GM12878 (cell line): Measurements from ENCODE around the gene SPOCK1. TPM values are rescaled to one million over a fixed set of nuclear protein-coding genes. Genes with fewer than 3 reads are reported as not detected.

Source experiments
- ATAC-seq: fragments of 200-7000 bp; cut with Tn5 transposase; 3 replicates; pipeline ENCODE4 v1.9.1; 2020; ENCODE audit warnings: mild to moderate bottlenecking, moderate library complexity
- BruUV-seq: library from RNA; stranded (reverse); fragments of 400-500 nt; replicated peaks from 2 replicates; lab custom pipeline; 2021; lab: Mats Ljungman, UMichigan
- CTCF ChIA-PET: fragments of 300-600 bp; sonication (Branson Sonifier 250); formaldehyde crosslinking; extraction: SDS; loops from one replicate; lab custom pipeline; 2021; ENCODE audit warnings: inconsistent platforms; lab: Yijun Ruan, JAX
- POLR2A ChIA-PET: fragments of 350-600 bp; formaldehyde crosslinking; extraction: SDS; loops from one replicate; lab custom pipeline; 2021; ENCODE audit warnings: inconsistent platforms; lab: Charles Lee
- RAD21 ChIA-PET: fragments of 300-600 bp; sonication (Branson Sonifier 250); formaldehyde crosslinking; loops from one replicate; lab custom pipeline; 2023; ENCODE audit warnings: antibody characterized with exemption; ENCODE audit not compliant: unreplicated experiment; lab: Charles Lee
- SMC1A ChIA-PET: fragments of 300-600 bp; sonication (Branson Sonifier 250); formaldehyde crosslinking; loops from one replicate; lab custom pipeline; 2023; ENCODE audit not compliant: unreplicated experiment, uncharacterized antibody; lab: Charles Lee
- DNase-seq: peaks from one replicate; pipeline ENCODE4 v3.0.0-alpha.2; 2011; ENCODE audit warnings: low read depth, low spot score
- FAIRE-seq: peaks from 3 replicates; lab custom pipeline; 2011; peaks lifted over from hg19 to GRCh38; lab: Jason Lieb, UNC
- H2AFZ ChIP-seq: 2 replicates; pipeline ENCODE4 v1.6.0; 2011; ENCODE audit warnings: low read depth, low read length, control low read depth; ENCODE audit not compliant: control insufficient read depth
- H3K27ac ChIP-seq: 2 replicates; pipeline ENCODE4 v1.5.1; 2011; ENCODE audit warnings: control low read depth; ENCODE audit not compliant: control insufficient read depth, insufficient read depth
- H3K27me3 ChIP-seq, 2 experiments: replicated peaks in 1 of 2; 2 replicates each; pipeline versions ENCODE4 v1.6.0 to v1.6.1; 2011; ENCODE audit warnings: low read length in 1 of 2; ENCODE audit not compliant: control insufficient read depth in 2 of 2, insufficient read depth in 2 of 2
- H3K36me3 ChIP-seq, 2 experiments: 2 replicates each; pipeline ENCODE4 v1.5.1; 2011; ENCODE audit warnings: low read length in 1 of 2; ENCODE audit not compliant: control insufficient read depth in 2 of 2, insufficient read depth in 2 of 2
- H3K4me1 ChIP-seq: 2 replicates; pipeline ENCODE4 v1.6.1; 2011; ENCODE audit warnings: mild to moderate bottlenecking, low read length, moderate library complexity, mixed read lengths; ENCODE audit not compliant: control insufficient read depth, insufficient read depth
- H3K4me2 ChIP-seq: 2 replicates; pipeline ENCODE4 v1.6.0; 2011; ENCODE audit warnings: control low read depth; ENCODE audit not compliant: control insufficient read depth, insufficient read depth
- H3K4me3 ChIP-seq: fragments of 200-600 bp; sonication (generic); 2 replicates; pipeline ENCODE4 v1.5.1; 2016
- H3K79me2 ChIP-seq: 2 replicates; pipeline ENCODE4 v1.6.0; 2011; ENCODE audit warnings: low read length; ENCODE audit not compliant: control insufficient read depth, insufficient read depth
- H3K9ac ChIP-seq: 2 replicates; pipeline ENCODE4 v1.8.0; 2011; ENCODE audit warnings: low read length, control low read depth, mixed read lengths; ENCODE audit not compliant: control insufficient read depth, insufficient read depth
- H3K9me3 ChIP-seq: replicated peaks from 3 replicates; pipeline ENCODE4 v1.5.1; 2011; ENCODE audit warnings: mild to moderate bottlenecking, low read length; ENCODE audit not compliant: control insufficient read depth, insufficient read depth
- H4K20me1 ChIP-seq: 2 replicates; pipeline ENCODE4 v1.6.0; 2011; ENCODE audit not compliant: control insufficient read depth, insufficient read depth
- CHD4 ChIP-seq: fragments of 200-600 bp; sonication (generic); IDR thresholded peaks from 2 replicates; pipeline ENCODE4 v1.6.1; 2016; ENCODE audit warnings: mild to moderate bottlenecking
- MXI1 ChIP-seq: fragments of 150-350 bp; IDR thresholded peaks from 2 replicates; pipeline ENCODE4 v1.6.1; 2011; ENCODE audit warnings: low read depth, mild to moderate bottlenecking, inconsistent platforms, low read length, improper control_type of control experiment
- MYC ChIP-seq: IDR thresholded peaks from 2 replicates; pipeline ENCODE4 v1.6.1; 2011; ENCODE audit warnings: mild to moderate bottlenecking, low read length, moderate library complexity, inconsistent platforms; ENCODE audit not compliant: insufficient read depth, insufficient replicate concordance, insufficient read length, severe bottlenecking
- NR2C1 ChIP-seq: fragments of 450-650 bp; IDR thresholded peaks from 2 replicates; pipeline ENCODE4 v1.6.1; 2017; ENCODE audit warnings: antibody characterized with exemption, mild to moderate bottlenecking, moderate library complexity
- NRF1 ChIP-seq: conservative IDR thresholded peaks from 2 replicates; pipeline ENCODE4 v1.6.1; 2011; ENCODE audit warnings: mild to moderate bottlenecking, low read depth, low read length, improper control_type of control experiment
- SUZ12 ChIP-seq: fragments of 200-600 bp; sonication (generic); IDR thresholded peaks from one replicate; pipeline ENCODE4 v1.6.1; 2018; ENCODE audit warnings: antibody characterized with exemption, mild to moderate bottlenecking; ENCODE audit not compliant: unreplicated experiment
- ZBED1 ChIP-seq: IDR thresholded peaks from 2 replicates; pipeline ENCODE4 v1.6.1; 2016; ENCODE audit warnings: borderline replicate concordance
- ZNF592 ChIP-seq: fragments of 450-650 bp; IDR thresholded peaks from 2 replicates; pipeline ENCODE4 v1.6.1; 2017; ENCODE audit warnings: mild to moderate bottlenecking, moderate library complexity
- WGBS: methylation state at CpG from one replicate; pipeline ENCODE4 v1.1.6; 2016; ENCODE audit warnings: low lambda C conversion rate; ENCODE audit not compliant: insufficient replicate concordance, insufficient coverage; ENCODE audit errors: missing lambda C conversion rate; 5-methylcytosine and 5-hydroxymethylcytosine counted together
- in situ Hi-C: fragments of 300-500 bp; cut with MboI; formaldehyde crosslinking; loops from 9 replicates; pipeline ENCODE4 v1.14.3; 2018; ENCODE audit warnings: mixed read lengths
- intact Hi-C: fragments of 100-400 bp; cut with micrococcal nuclease; formaldehyde crosslinking; loops from one replicate; pipeline ENCODE4 v1.14.2; 2022; ENCODE audit not compliant: unreplicated experiment
- polyA plus RNA-seq, 11 experiments: library from polyadenylated mRNA; depleted of rRNA in 4 of 11; unstranded in 6 of 11; stranded (reverse) in 5 of 11; fragments of >200 nt; fragmentation: Nextera tagmentation in 4 of 11; fragmentation: Illumina TruSeq in 1 of 11; extraction: Ambion mirVana in 4 of 11; extraction: Trizol in 1 of 11; gene quantifications; 1 replicate in 1 of 11; 2 replicates in 10 of 11; pipeline versions ENCODE4 v1.2.1 to v1.2.3, GENCODE V29; 2011 to 2016; ENCODE audit warnings: inconsistent platforms in 2 of 11, missing spikeins in 2 of 11, low read depth in 1 of 11
- total RNA-seq, 4 experiments: library from RNA; depleted of rRNA in 3 of 4; stranded (reverse); fragments of >200 nt in 3 of 4; fragmentation: Illumina TruSeq in 1 of 4; extraction: Trizol in 1 of 4; gene quantifications; 2 replicates each; pipeline versions ENCODE4 v1.2.1 to v1.2.3, GENCODE V29; 2013 to 2021
- TF ChIP-seq, protein P1 (sequence below): fragments of 450-650 bp; IDR thresholded peaks from 2 replicates; pipeline ENCODE4 v1.6.1; 2017; ENCODE audit warnings: mild to moderate bottlenecking, low read depth, inconsistent platforms; ENCODE audit not compliant: poor library complexity, severe bottlenecking
- TF ChIP-seq, protein P2 (sequence below): fragments of 450-650 bp; IDR thresholded peaks from 2 replicates; pipeline ENCODE4 v1.6.1; 2016; ENCODE audit warnings: mild to moderate bottlenecking, moderate library complexity, borderline replicate concordance

SPOCK1 gene
- total and polyA plus RNA-seq, 10 of the 15 experiments (the other 5 are each of a cell fraction or from before 2014, with no cell fraction given) = 0.06 to 0.68 (median 0.25) TPM; not detected in 3

DNA sequence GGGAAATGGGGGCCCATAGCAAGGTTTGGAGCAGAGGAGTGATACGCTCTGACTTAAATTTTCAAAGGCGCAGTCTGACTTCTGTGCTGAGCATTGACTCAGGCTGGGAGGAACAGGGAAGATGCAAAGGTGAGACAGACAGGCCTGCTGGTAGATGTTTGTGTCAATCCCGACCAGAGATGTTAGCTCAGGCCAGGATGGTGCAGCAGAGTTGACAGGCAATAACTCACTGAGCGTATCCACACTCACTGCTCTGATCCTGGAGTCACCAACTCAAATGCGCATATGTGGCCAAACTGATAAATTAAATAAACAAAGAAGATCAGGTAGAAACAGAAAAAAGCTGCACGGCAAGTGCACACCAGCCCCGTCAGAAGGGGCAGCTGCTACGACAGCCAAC, 95.3 kb downstream of the SPOCK1 start:
- SMC1A ChIA-PET = no interaction called here
- RAD21 ChIA-PET = no interaction called here
- FAIRE-seq (no peak), ATAC-seq (no peak), DNase-seq (no peak)
- H3K9ac ChIP-seq = no peak overlapping the region
- BruUV-seq = no TSS peak
- CTCF ChIA-PET = interaction anchor here (0.7 kb wide), 1 partner anchor 36 kb away, joined by 3 read pairs; no protein-coding TSS in a partner anchor
- in situ Hi-C loops (no loop called here), intact Hi-C loops (no loop called here)
- no peaks in the 10 kb centered on the region for H3K36me3 ChIP-seq
- WGBS = 51% methylated on average over 8 of the region's 8 CpGs
- H4K20me1 ChIP-seq = no peaks in the 10 kb centered on the region
- no peak overlapping the region for H3K4me2 ChIP-seq
- no peaks in the 10 kb centered on the region for H3K4me1 ChIP-seq
- H3K79me2 ChIP-seq = no peaks in the 10 kb centered on the region
- no peak overlapping the region for H2AFZ ChIP-seq
- H3K27ac ChIP-seq = no peak overlapping the region
- POLR2A ChIA-PET = no interaction called here
- H3K27me3 ChIP-seq = no peaks in the 10 kb centered on the region
- H3K9me3 ChIP-seq = no peaks in the 10 kb centered on the region
- H3K4me3 ChIP-seq = no peak overlapping the region
- TF ChIP-seq NRF1 = no peak
- TF ChIP-seq CHD4 = no peak
- no peak for TF ChIP-seq NR2C1
- TF ChIP-seq, protein P1, sequence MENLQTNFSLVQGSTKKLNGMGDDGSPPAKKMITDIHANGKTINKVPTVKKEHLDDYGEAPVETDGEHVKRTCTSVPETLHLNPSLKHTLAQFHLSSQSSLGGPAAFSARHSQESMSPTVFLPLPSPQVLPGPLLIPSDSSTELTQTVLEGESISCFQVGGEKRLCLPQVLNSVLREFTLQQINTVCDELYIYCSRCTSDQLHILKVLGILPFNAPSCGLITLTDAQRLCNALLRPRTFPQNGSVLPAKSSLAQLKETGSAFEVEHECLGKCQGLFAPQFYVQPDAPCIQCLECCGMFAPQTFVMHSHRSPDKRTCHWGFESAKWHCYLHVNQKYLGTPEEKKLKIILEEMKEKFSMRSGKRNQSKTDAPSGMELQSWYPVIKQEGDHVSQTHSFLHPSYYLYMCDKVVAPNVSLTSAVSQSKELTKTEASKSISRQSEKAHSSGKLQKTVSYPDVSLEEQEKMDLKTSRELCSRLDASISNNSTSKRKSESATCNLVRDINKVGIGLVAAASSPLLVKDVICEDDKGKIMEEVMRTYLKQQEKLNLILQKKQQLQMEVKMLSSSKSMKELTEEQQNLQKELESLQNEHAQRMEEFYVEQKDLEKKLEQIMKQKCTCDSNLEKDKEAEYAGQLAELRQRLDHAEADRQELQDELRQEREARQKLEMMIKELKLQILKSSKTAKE = no peak
- TF ChIP-seq SUZ12 = no peak
- no peak for TF ChIP-seq ZNF592
- no peak for TF ChIP-seq ZBED1
- no peak for TF ChIP-seq MYC
- TF ChIP-seq, protein P2, sequence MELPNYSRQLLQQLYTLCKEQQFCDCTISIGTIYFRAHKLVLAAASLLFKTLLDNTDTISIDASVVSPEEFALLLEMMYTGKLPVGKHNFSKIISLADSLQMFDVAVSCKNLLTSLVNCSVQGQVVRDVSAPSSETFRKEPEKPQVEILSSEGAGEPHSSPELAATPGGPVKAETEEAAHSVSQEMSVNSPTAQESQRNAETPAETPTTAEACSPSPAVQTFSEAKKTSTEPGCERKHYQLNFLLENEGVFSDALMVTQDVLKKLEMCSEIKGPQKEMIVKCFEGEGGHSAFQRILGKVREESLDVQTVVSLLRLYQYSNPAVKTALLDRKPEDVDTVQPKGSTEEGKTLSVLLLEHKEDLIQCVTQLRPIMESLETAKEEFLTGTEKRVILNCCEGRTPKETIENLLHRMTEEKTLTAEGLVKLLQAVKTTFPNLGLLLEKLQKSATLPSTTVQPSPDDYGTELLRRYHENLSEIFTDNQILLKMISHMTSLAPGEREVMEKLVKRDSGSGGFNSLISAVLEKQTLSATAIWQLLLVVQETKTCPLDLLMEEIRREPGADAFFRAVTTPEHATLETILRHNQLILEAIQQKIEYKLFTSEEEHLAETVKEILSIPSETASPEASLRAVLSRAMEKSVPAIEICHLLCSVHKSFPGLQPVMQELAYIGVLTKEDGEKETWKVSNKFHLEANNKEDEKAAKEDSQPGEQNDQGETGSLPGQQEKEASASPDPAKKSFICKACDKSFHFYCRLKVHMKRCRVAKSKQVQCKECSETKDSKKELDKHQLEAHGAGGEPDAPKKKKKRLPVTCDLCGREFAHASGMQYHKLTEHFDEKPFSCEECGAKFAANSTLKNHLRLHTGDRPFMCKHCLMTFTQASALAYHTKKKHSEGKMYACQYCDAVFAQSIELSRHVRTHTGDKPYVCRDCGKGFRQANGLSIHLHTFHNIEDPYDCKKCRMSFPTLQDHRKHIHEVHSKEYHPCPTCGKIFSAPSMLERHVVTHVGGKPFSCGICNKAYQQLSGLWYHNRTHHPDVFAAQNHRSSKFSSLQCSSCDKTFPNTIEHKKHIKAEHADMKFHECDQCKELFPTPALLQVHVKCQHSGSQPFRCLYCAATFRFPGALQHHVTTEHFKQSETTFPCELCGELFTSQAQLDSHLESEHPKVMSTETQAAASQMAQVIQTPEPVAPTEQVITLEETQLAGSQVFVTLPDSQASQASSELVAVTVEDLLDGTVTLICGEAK = no peak
- no peak for TF ChIP-seq MXI1
